SK-N-SH treated with all-trans-retinoic acid at 6 μM for 48 hours (cell line): Measurements from ENCODE around the gene CLDN16.

Experiments
- GLIS3 ChIP-seq: fragments of 250-450 bp; sonication (Bioruptor Pico); IDR thresholded peaks from 2 replicates; pipeline ENCODE4 v1.5.0; 2020; ENCODE audit warnings: mild to moderate bottlenecking, moderate library complexity
- ISL1 ChIP-seq: fragments of 250-450 bp; sonication (Bioruptor Pico); IDR thresholded peaks from 2 replicates; pipeline ENCODE4 v2.1.2; 2022; ENCODE audit warnings: mild to moderate bottlenecking, moderate library complexity
- PATZ1 ChIP-seq: fragments of 250-450 bp; sonication (Bioruptor Pico); IDR thresholded peaks from 2 replicates; pipeline ENCODE4 v1.8.0; 2020; ENCODE audit warnings: mild to moderate bottlenecking, moderate library complexity, borderline replicate concordance
- POU6F1 ChIP-seq: fragments of 250-450 bp; sonication (Bioruptor Pico); IDR thresholded peaks from 2 replicates; pipeline ENCODE4 v1.8.0; 2021; ENCODE audit warnings: low read depth, mild to moderate bottlenecking, moderate library complexity, borderline replicate concordance
- ZFP30 ChIP-seq: fragments of 450-650 bp; formaldehyde crosslinking; IDR thresholded peaks from 2 replicates; pipeline ENCODE4 v1.5.0; 2022; ENCODE audit warnings: mild to moderate bottlenecking, moderate library complexity
- ZNF8 ChIP-seq: fragments of 450-650 bp; formaldehyde crosslinking; IDR thresholded peaks from 2 replicates; pipeline ENCODE4 v1.5.0; 2020; ENCODE audit warnings: mild to moderate bottlenecking, moderate library complexity

- TF ChIP-seq ISL1: no peak
- no peak for TF ChIP-seq PATZ1
- no peak for TF ChIP-seq POU6F1 (CRISPR knock-in tag)
- TF ChIP-seq ZFP30 (CRISPR knock-in tag): no peak
- no peak for TF ChIP-seq GLIS3
- TF ChIP-seq ZNF8 (CRISPR knock-in tag): no peak
These were observed 45.7 kb downstream of the CLDN16 start for GRCh38 chr3:190433626-190434025.
